GM21447 (cell line): Measurements from ENCODE around the gene ITM2C.

Source experiments
- ATAC-seq: cut with Tn5 transposase; IDR thresholded peaks from one replicate; pipeline ENCODE4 v1.9.1; 2021; ENCODE audit not compliant: unreplicated experiment

The ITM2C gene

GRCh38 chr2:230905448-230906421, 41.0 kb downstream of the ITM2C start:
- no peak for ATAC-seq

- ATAC-seq: no peak
These were observed 41.9 kb downstream of the ITM2C start for GRCh38 chr2:230906471-230907230.

GRCh38 chr2:230907361-230908091, 42.8 kb downstream of the ITM2C start:
- no peak for ATAC-seq

DNA sequence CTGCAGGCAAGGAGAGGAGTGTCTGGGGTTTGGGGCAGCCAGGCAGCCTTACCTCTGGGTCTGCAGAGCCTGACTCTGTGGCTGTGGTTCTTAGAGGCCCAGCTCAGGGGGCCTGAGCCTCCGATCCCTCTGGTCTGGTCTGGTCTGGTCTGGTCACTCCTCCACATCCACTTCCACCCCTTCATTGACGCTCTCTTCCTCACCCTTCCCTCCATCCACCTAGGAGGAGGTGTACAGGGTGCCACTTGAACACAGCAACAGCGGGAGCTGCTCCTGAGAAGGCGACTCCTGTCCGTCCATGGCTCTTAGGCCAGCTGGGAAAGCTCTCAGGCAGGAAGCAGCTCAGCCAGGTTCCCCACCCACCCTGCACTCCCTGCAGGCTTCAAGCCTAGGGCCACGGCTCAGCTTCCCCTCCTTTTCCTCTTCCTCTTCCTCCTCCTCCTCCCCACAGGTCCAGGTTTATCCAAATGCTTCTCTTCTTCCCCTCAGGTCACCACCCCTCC, 43.4 kb downstream of the ITM2C start:
- ATAC-seq: no peak

- ATAC-seq: no peak
These were observed 44.0 kb downstream of the ITM2C start for GRCh38 chr2:230908595-230909191.

DNA sequence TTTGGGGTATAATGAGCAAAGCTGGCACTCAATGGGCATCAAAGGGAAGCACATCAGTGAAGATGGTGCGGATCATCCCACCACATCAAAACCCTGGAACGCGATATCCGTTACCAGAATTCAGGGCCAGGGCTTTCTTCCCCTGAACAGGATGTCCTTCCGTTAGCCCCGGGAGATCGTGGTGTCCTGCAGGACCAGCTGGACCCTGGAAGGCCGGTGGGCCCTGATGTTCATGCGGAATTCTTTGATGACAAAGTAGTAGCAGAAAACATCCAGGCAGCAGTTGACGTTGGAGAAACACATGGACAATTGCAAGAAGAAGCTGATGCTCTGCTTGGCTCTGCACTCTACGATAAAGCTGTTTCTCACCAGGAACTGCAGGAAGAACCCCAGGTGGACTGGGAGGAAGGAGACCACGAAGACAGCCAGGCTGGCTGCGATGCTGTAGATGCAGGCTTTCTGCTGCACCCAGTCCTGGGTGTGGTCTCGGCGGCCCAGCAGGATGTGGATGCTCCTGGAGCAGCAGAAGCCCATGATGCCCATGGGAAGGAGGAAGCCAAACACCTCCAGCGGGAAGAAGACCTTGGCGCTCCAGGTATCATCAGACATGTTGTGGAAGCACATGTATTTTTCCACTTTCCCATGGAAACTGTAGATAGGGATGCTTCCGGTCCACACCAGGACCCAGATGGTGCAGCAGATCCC, 45.3 kb downstream of the ITM2C start:
- no peak for ATAC-seq

DNA sequence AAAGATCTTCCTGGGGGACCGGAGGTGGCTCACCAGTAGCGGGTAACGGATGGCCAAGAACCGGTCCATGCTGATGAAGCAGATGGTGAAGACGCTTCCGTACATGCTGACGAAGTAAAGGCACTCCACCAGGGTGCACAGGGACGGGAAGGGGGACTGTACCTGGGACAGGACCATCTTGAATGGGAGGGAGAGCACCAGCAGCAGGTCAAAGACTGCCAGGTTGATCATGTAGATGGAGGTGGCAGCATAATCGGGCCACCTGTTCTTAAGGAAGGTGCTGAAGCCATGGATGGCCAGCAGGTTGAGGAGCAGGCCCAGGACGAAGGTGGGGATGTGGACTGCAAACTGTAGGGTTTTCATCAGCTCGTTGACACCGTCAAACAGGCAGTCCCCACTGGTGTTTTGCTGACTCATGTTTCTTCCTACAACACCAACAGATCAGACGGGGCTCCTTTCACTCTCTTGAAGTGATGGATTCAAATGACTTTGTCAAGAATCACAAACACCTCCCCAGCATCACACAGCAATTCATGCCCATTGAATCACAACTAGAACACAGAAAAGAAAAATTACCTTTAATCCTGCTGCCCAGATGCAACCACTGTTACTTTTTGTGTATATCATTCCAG, 45.9 kb downstream of the ITM2C start:
- ATAC-seq: no peak

GRCh38 chr2:230912046-230912445, 47.3 kb downstream of the ITM2C start:
- ATAC-seq: no peak

DNA sequence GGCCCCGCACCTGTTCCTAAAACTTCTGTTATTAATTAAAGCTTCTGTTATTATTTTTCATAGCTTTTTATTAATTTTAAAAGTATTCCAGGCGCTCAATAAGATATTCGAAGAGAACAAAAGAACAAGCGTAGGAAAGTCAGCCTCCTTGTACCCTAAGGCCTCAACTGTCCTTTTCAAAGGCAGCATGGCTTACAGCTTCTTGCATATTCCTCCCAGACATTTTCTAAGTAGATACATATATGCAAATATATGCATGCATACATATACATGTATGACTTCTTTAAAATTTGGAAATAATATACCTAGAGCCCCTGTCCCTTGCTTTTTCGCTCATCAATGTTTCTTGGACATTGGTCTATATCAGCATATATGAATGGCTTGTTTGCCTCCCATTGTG, 48.0 kb downstream of the ITM2C start:
- no peak for ATAC-seq

- peak; percentile 64 for ATAC-seq
These were observed 48.8 kb downstream of the ITM2C start for GRCh38 chr2:230913406-230914143.

DNA sequence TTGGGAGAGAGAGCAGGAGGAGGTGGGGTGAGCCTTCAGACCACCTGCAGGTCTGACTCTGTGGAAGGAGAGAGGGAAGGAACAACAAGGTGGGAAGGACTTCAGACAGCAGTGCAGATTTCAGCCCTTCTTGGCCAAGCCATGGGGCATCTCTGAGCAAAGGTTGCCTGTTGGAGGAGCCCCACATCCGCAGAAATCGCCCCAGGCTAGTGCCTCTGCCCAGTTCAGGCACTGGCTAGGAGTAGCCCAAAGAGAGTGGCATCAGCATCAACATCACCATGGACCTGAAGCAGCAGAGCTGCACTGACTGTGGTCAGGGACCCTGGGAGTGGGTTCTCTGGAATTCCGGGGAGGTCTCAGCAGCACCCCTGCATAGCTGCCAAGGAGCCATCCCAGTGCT, 50.1 kb downstream of the ITM2C start:
- ATAC-seq: no peak

DNA sequence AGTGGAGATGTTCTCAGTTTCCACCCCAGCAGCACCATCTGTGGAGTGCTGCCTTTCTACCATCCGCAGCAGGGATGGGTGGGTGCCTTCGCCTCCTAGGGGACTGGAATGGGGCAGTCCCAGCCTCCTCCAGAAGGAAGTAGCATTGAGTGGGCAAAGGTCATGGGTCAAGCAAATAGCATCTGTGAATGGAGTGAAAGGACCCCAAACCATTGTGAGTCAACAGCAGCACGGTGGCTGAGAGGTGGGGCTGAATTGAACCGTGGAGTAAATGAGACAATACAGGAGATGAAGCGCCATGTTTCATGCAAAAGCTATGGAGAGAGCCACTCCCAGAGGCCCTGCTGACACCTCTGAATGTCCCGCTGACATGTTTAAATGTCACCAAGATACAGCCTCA, 50.6 kb downstream of the ITM2C start:
- no peak for ATAC-seq

GRCh38 chr2:230916218-230916617, 51.5 kb downstream of the ITM2C start:
- no peak for ATAC-seq

GRCh38 chr2:230919240-230919639, 54.5 kb downstream of the ITM2C start:
- ATAC-seq: no peak

GRCh38 chr2:230919681-230920080, 54.9 kb downstream of the ITM2C start:
- no peak for ATAC-seq

DNA sequence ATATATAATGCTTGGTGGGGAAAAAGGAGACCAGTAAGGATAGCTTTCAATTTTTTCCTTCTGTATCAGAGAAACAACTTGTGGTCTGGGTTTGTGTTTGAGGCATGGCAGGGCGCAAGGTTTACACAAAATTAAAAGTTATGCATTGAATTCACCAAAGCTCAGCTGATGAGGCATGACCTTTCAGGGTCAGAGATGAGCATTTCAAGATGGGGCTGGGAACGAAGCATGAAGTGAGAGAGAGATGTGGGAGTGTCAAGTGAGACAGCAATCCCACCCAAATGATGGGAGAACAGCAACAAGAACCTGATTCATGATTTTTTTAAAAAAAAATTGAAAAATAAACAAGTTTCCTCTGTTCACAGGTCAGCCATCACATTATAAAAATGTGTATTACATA, 55.4 kb downstream of the ITM2C start:
- no peak for ATAC-seq

- no peak for ATAC-seq
These were observed 57.3 kb downstream of the ITM2C start for GRCh38 chr2:230921806-230922595.
